ENCODE measurements around the gene PCDHGB1. TPM values are rescaled to one million over a fixed set of nuclear protein-coding genes. Genes with fewer than 3 reads are reported as not detected.

The PCDHGB1 gene
- total RNA-seq: 0.99 and 2.0 TPM in 2 replicates

DNA sequence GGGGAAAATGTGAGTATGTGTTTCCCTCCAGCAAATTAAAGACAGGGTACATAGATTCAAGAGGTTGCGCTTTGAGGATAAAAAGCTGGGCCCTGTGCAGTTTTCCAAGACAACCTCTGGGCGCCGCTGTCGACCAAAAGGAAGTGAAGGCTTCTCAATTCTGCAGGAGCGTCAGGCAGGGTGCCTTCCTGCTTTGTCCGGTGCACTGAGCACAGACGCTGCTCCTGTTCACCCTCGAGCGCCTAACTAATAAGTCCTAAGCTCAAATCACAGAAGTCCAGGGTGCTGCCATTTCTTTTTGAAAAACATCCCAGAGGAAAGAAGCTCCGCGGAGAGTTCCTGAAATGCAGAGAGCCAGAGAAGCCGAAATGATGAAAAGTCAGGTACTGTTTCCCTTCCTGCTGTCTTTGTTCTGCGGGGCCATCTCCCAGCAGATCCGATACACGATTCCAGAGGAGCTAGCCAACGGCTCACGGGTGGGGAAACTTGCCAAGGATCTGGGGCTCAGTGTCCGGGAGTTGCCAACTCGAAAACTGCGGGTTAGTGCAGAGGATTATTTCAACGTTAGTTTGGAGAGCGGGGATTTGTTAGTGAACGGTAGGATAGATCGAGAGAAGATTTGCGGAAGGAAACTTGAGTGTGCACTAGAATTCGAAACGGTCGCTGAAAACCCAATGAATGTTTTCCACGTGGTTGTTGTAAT lies at the start of gene PCDHGB1:
Gene PCDHGB1, plus strand, starts transcription at position 183 of the 703 bp plus-strand sequence. Its CDS starts 162 bp downstream, at position 345.

DNA sequence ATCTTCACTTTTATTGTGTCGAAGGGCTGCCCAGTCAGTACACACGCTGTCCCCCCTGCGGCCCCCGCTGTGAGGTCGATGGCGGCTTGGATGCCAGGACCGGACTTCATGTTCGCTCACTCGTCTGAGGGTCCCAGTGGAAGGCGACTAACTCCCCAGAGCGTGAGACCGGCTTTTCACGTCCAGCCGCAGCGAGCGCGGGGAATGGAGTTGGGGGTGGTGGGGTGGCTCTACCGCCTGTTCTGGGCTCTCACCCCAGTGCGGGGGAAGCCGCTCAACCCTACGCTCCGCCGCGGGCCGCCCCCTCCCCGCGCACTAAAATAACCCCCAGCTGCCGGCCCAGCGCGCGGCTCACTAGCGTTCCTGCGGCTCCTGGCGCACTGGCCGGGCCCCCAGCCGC lies 46.1 kb upstream of the PCDHGB1 start, which contains the start of gene SLC25A2:
Gene SLC25A2, minus strand, starts transcription at position 294 of the 400 bp plus-strand sequence. Its CDS starts 184 bp downstream, at position 110.

DNA sequence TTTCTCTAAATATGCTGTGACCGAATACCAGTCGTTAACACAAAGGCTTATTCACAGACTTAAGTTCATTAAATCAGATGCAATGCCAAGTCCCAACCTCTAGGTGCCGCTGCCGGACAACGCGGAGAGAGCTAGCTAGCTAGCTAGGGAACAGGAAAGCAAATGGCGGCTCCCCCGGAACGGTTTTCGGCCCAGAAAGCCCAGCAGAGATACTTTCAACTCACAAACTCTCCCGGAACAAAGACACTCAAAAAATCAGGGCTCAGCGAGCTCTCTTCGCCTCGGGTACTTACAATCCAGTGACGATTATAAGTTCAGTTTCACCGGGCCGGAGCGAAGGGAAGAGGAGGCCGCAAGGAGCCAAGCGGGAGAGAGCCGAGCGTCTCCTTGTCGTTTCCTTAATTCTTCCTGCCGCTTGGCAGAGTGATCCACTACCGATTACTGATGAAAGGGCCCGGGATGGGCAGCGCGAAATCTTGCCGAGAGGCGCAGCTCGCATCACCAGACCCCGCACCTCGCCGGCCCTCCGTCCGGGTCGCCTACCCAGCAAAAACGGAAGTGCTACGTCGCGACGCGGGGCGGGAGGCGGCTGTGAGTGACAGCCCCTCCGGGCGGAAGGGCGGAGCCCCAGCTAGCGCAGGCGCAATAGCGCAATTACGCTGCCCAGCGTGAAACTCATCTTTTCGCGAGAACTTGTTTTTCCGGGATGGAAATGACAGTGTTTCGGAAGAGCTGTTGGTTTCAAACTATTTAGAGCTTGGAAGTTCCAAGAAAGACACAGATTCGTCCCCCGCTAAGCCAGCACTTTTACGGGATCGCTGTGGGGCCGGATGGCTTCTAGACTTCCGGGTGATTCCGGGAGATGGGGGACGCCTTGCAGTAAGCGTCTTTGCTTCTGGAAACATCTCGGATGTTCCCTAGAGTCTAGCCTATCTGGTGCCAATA lies 29.4 kb upstream of the PCDHGB1 start, which contains the start of gene TAF7:
Gene TAF7, minus strand, starts transcription at position 560 of the 945 bp plus-strand sequence. CDS start 740 bp downstream, outside the sequence.

DNA sequence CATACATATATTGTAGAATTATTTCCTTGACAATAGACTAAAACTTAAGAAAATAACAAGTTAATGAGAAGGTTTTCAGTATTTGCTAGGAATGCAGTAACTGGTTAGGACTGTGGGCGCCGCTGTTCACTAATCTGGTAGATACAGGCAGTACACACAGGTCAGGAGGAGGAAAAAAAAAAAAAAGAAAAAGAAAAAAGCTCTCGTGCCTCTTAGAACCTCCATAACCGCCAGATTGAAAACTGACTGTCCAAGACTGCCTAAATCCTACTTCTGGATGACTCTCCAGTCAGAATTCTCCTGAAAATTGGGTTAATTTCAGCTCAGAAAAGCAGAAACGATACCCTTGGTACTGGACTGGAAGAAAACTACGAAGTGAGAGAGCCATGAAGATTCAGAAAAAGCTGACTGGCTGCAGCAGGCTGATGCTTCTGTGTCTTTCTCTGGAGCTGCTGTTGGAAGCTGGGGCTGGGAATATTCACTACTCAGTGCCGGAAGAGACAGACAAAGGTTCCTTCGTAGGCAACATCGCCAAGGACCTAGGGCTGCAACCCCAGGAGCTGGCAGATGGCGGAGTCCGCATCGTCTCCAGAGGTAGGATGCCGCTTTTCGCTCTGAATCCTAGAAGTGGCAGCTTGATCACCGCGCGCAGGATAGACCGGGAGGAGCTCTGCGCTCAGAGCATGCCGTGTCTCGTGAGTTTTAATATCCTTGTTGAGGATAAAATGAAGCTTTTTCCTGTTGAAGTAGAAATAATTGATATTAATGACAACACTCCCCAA lies 19.4 kb upstream of the PCDHGB1 start, which contains the start of gene PCDHGA1:
Gene PCDHGA1, plus strand, starts transcription at position 216 of the 782 bp plus-strand sequence.

DNA sequence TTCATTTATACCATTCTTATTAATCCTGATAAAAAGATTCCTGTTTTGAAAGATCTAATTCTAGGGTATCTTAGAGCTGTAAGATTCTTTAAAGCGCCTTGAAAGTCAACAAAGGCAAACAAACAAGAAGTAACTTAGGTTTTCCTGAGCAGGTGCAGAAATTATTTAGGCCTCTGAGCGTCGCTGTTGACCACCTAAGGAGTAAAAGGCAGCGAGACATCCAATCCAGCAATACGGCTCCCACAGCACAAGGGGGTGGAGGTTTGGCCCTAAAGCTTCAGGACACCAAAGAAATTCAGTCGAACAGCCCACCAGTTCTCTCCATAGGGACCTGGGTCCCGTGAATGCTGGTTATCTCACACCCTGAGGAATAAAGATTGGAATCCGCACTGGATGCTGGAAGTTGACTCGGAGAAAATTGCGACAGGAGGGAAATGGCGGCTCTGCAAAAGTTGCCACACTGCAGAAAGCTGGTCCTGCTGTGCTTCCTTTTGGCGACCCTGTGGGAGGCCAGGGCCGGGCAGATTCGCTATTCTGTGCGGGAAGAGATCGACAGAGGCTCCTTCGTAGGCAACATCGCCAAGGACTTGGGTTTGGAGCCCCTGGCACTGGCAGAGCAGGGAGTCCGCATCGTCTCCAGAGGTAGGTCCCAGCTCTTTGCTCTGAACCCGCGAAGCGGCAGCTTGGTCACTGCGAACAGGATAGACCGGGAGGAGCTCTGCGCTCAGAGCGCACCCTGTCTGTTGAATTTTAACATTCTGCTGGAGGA lies 11.2 kb upstream of the PCDHGB1 start, which contains the start of gene PCDHGA2:
Gene PCDHGA2, plus strand, starts transcription at position 223 of the 769 bp plus-strand sequence.

DNA sequence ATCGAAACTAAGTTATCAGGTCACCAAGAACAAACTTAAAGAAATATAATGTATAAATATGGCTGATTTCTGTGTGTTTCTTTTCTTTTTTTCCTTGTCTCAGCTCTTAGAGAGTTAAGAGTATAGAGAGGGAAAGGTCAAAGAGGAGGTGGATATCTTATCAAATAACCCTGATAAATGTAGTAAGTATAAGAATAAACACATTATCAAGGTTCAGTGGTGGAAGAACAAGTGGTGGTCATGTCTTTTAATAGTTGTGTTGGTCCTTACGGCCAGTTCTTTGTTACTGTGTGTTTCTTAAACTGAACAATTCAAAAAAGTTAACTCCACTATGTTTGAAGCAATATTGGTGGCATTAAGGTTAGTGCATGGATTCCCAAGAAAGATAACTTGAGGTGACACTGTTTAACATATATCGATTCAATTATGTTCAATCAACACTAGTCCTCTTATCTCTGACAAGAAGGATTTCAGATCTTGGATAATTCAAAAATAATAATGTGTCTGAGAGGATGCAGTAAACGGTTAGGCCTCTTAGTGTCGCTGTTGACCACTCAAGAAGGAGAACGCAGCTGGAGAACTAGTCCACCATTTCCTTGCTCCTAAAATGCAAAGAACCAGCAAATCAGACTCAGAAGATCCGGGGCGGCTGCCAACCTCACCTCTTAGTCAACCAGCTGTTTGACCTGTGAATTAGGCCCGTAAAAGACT lies 6.5 kb upstream of the PCDHGB1 start, which contains the start of gene PCDHGA3:
Gene PCDHGA3, plus strand, starts transcription at position 588 of the 711 bp plus-strand sequence. CDS start 205 bp downstream, outside the sequence.

DNA sequence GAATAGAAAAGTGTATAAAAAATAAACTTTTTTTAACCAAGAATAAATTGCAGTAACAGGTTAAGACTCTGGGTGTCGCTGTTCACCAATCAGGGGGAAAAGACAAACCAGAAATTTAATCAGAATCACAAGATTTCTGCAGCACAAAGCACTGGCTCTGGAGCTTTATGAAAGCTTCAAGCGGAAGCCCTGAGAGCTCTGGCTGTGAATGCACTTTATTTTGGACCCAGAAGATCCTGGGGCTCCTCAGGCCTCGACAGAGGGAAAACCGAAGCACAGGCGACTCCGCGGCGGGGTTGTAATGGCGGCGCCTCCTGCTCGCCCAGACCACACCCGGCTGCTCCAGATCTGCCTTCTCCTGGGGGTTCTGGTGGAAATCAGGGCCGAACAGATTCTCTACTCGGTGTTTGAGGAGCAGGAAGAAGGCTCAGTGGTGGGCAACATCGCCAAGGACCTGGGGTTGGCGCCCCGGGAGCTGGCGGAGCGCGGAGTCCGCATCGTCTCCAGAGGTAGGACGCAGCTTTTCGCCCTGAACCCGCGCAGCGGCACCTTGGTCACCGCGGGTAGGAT lies 5.1 kb downstream of the PCDHGB1 start, which contains the start of gene PCDHGA4:
Gene PCDHGA4, plus strand, starts transcription at position 122 of the 570 bp plus-strand sequence. Its CDS starts 87 bp downstream, at position 209.

DNA sequence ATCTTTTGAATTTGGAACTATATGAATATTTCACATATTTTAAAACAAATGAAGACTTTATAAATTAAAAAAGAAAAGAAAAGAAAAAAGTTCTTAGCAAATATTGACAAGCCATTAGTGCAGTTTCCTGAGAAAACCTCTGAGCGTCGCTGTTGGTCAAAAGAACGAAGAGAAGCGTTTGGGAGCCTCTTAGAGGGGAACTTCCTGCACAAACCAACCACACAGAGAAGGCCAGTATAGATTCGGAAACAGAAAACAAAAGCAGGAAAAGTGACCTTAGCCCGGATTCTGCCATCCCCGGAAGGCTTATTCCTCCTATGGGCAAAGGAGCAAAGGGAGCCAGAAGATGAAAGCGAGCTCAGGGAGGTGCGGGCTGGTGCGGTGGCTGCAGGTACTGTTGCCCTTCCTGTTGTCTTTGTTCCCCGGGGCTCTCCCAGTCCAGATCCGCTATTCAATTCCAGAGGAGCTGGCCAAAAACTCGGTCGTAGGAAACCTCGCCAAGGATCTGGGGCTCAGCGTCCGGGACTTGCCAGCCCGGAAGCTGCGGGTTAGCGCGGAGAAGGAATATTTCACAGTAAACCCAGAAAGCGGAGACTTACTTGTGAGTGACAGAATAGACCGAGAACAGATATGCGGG lies 10.0 kb downstream of the PCDHGB1 start, which contains the start of gene PCDHGB2:
Gene PCDHGB2, plus strand, starts transcription at position 205 of the 637 bp plus-strand sequence. Its CDS starts 142 bp downstream, at position 347.

DNA sequence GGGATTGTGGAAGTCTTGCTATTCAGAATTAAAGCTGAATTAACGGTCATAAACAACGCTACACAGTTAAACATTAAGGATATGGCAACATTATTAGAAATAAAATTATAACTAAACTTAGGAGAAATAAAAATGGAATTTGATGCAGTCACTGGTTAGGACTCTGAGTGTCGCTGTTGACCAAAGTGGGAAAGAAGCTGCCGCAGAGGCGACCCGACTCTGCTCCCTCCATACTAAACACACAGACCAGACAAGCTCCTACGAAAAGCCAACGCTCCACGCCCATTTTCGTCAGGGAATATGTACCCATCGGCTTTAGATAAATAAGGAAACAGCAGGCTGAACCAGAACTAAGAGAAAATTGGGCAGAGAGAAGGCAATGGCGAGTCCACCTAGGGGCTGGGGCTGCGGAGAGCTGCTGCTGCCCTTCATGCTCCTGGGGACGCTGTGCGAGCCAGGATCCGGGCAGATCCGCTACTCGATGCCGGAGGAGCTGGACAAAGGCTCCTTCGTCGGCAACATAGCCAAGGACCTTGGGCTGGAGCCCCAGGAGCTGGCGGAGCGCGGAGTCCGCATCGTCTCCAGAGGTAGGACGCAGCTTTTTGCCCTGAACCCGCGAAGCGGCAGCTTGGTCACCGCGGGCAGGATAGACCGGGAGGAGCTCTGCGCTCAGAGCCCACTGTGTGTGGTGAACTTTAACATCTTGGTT lies 14.2 kb downstream of the PCDHGB1 start, which contains the start of gene PCDHGA5:
Gene PCDHGA5, plus strand, starts transcription at position 211 of the 709 bp plus-strand sequence. Its CDS starts 169 bp downstream, at position 380.

DNA sequence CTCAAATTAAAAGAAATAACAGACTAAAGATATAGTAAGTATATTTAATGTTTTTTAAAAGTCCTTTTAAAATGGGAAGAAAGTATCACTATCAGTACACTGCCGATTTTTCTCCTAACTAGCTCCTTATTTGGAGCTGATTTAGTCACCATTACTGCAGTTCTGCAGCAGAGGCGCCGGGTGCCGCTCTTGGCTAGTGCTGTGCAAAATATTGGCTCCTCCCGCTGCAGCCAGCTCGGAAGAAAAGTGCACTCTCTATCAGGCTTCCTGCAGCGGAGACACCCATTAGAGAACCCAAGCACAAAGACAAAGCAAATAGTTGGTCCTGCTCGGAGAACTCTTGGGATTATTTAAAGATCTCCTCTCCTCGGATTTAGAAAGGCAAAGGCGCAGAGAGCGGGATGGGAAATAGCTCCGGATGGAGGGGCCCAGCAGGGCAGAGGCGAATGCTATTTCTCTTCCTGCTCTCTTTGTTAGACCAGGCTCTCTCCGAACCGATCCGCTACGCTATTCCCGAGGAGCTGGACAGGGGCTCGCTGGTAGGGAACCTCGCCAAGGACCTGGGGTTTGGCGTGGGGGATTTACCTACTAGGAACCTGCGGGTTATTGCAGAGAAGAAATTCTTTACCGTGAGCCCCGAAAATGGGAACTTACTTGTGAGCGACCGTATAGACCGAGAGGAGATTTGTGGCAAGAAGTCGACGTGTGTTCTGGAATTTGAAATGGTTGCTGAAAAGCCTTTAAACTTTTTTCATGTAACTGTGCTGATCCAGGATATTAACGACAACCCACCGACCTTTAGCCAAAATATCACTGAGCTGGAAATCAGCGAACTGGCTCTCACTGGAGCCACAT lies 20.3 kb downstream of the PCDHGB1 start, which contains the start of gene PCDHGB3:
Gene PCDHGB3, plus strand, starts transcription at position 249 of the 855 bp plus-strand sequence. Its CDS starts 153 bp downstream, at position 402.

DNA sequence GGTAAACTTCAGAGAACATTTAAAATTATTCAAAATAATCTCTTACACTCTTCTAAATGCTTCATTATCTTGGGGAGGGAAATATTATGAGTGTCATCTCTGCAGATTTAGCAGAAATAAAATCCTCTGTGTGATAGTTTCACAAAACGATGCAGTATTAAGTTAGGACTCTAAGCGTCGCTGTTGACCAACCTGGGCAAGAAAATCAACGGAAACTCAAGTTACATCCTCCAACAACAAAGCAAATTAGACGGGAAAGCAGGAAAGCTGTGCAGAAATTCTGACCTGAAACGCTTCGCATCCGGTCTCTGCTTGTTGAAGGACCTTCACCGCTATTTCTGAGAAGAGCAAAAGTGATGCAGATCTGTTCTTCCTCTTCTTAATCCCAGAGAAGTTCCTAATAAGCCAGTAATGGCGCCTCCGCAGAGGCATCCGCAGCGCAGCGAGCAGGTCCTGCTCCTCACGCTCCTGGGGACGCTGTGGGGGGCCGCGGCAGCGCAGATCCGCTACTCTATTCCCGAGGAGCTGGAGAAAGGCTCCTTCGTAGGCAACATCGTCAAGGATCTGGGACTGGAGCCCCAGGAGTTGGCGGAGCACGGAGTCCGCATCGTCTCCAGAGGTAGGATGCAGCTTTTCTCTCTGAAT lies 23.9 kb downstream of the PCDHGB1 start, which contains the start of gene PCDHGA6:
Gene PCDHGA6, plus strand, starts transcription at position 219 of the 645 bp plus-strand sequence. Its CDS starts 193 bp downstream, at position 412.

DNA sequence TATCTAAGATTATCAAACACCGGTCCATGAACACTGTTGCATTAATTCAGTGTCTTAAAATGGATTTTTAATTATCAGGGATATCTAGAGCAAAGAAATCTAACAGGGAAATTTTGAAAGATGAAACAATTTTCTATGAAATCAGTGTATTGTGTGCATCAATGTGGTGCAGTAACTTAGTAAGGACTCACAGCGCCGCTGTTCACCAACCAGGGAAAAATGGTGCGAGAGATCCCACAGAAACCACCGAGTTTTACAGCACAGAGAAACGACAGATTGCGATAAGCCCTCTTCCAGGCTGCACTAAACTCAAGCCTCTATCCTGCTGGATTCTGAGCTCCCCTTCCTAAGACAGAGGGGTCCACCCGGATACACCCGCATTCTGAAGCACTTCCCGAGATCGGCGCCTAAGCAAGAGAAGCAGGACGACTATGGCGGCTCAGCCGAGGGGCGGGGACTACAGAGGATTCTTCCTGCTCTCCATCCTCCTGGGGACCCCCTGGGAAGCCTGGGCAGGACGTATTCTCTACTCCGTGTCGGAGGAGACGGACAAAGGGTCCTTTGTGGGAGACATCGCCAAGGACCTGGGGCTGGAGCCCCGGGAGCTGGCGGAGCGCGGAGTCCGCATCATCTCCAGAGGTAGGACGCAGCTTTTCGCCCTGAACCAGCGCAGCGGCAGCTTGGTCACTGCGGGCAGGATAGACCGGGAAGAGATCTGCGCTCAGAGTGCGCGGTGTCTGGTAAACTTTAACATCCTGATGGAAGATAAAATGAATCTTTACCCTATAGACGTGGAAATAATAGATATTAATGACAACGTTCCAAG lies 32.8 kb downstream of the PCDHGB1 start, which contains the start of gene PCDHGA7:
Gene PCDHGA7, plus strand, starts transcription at position 274 of the 826 bp plus-strand sequence. Its CDS starts 158 bp downstream, at position 432.

DNA sequence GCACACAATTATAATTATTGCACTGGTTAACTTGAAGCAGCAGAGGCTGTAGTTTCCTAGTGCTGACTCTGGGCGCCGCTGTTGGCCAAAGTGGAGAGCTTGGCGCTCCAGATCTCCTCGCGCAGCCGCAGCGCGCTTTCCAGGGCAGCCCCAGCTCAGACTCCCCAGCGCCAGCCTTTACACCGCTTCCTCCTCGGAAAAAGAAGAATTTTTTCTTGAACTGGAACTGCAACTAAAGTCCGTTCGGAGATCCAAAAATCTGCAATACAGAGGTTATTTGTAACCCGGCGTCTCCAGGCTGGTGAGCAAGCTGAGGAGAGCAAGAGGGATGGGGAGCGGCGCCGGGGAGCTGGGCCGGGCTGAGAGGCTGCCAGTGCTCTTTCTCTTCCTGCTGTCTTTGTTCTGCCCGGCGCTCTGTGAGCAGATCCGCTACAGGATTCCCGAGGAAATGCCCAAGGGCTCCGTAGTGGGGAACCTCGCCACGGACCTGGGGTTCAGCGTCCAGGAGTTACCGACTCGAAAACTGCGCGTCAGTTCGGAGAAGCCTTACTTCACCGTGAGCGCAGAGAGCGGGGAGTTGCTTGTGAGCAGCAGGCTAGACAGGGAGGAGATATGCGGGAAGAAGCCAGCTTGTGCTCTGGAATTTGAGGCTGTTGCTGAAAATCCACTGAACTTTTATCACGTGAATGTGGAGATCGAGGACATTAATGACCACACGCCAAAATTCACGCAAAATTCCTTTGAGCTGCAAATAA lies 37.8 kb downstream of the PCDHGB1 start, which contains the start of gene PCDHGB4:
Gene PCDHGB4, plus strand, starts transcription at position 142 of the 755 bp plus-strand sequence. Its CDS starts 187 bp downstream, at position 329.

DNA sequence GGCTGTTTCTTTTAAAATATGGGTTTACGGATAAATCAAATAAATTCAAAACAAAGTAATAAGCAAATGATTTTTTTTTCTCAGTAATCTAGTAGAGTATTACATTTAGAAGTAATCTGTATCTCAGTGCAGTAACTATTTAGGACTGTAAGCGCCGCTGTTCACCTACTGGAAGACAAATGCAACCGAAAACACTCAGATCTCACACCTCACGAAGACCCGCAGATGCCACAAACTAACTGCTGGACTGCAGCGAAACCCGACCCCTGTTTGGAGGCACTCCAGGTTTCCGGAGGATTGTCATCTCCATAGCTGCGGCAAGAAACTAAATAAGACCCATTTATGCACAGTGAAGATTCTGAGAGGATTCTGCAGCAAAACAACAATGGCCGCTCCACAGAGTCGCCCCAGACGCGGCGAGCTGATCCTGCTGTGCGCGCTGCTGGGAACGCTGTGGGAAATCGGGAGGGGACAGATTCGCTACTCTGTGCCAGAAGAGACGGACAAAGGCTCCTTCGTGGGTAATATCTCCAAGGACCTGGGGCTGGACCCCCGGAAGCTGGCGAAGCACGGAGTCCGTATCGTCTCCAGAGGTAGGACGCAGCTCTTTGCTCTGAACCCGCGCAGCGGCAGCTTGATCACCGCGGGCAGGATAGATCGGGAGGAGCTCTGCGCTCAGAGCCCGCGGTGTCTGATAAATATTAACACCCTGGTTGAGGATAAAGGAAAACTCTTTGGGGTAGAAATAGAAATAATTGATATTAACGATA lies 42.7 kb downstream of the PCDHGB1 start, which contains the start of gene PCDHGA8:
Gene PCDHGA8, plus strand, starts transcription at position 205 of the 770 bp plus-strand sequence. Its CDS starts 181 bp downstream, at position 386.

All from endothelial cell of coronary artery (primary cell).